ENCODE measurements around the gene CYTH4. TPM values are rescaled to one million over a fixed set of nuclear protein-coding genes. Genes with fewer than 3 reads are reported as not detected.

Gene CYTH4
- total and polyA plus RNA-seq, 2 of the 13 experiments (the other 11 are each of a cell fraction or from before 2014, with no cell fraction given) = not detected

- ATAC-seq (no peak), FAIRE-seq (no peak), DNase-seq (ENCODE audit: low spot score) (no peak)
- Histone ChIP-seq H2AFZ (ENCODE audit: low read length) (no peak overlapping the region), H3K4me3 (replicated peaks in 1 of 3; ENCODE audit: insufficient read depth in 1 of 3, low read depth in 2 of 3, low read length in 3 of 3) (no peak overlapping the region), H3K4me2 (ENCODE audit: low read depth, low read length) (no peak overlapping the region), H3K36me3 (replicated peaks in 1 of 2; ENCODE audit: control insufficient read depth in 1 of 2, insufficient read depth in 2 of 2, low read length in 2 of 2) (no peaks in the 10 kb centered on the region), H3K9me3 (ENCODE audit: low read length) (no peaks in the 10 kb centered on the region), H3K9ac (ENCODE audit: insufficient read depth, low read depth, low read length) (no peak overlapping the region), H3K4me1 (ENCODE audit: insufficient read depth, low read length) (peaks cover 28% of the 10 kb centered on the region; the same call in 1 of the 2 replicates), H3K27ac (ENCODE audit: extremely low read length, insufficient read depth, low read length) (no peak overlapping the region), H3K79me2 (ENCODE audit: insufficient read depth, low read length) (no peaks in the 10 kb centered on the region), H4K20me1 (ENCODE audit: insufficient read depth, low read length) (no peaks in the 10 kb centered on the region), H3K27me3 (ENCODE audit: control insufficient read depth in 1 of 2, insufficient read depth in 2 of 2, low read length in 2 of 2) (peaks cover 4 to 28% of the 10 kb centered on the region in 2 experiments; a peak in 3 of 5 replicates)
- BruUV-seq (replicated peaks) = no TSS peak
- intact Hi-C loops (cut with micrococcal nuclease; ENCODE audit: unreplicated experiment) = no loop called here
- CTCF ChIA-PET (ENCODE audit: low intra/inter-chr PET ratio, low total read pairs) = no interaction called here
- in situ Hi-C loops (cut with HindIII; ENCODE audit: extremely low pct_ligation_motif_present, low pct_unique_long_range_greater_than_20kb) = no loop called here
- WGBS (ENCODE audit: low lambda C conversion rate) = 52% methylated on average over 18 of the region's 18 CpGs
- TF ChIP-seq ARNTL (CRISPR knock-in tag; IDR thresholded peaks at IDR 0.05) = no peak
- TF ChIP-seq NONO (IDR thresholded peaks at IDR 0.05) = no peak
- TF ChIP-seq NONO (CRISPR knock-in tag; conservative IDR thresholded peaks at IDR 0.05) = no peak
- TF ChIP-seq NCOR1 (IDR thresholded peaks at IDR 0.05; ENCODE audit: borderline replicate concordance, low read length) = no peak
- TF ChIP-seq HOXA7 (CRISPR knock-in tag; IDR thresholded peaks at IDR 0.05) = 0 out of 2 replicates have a peak, but pooled peaks have one; percentile 47
- TF ChIP-seq HNRNPK (IDR thresholded peaks at IDR 0.05; ENCODE audit: low read depth, low read length, poor library complexity, severe bottlenecking) = no peak
- no peak for TF ChIP-seq SSRP1 (CRISPR knock-in tag; IDR thresholded peaks at IDR 0.05)
- TF ChIP-seq, protein P1, sequence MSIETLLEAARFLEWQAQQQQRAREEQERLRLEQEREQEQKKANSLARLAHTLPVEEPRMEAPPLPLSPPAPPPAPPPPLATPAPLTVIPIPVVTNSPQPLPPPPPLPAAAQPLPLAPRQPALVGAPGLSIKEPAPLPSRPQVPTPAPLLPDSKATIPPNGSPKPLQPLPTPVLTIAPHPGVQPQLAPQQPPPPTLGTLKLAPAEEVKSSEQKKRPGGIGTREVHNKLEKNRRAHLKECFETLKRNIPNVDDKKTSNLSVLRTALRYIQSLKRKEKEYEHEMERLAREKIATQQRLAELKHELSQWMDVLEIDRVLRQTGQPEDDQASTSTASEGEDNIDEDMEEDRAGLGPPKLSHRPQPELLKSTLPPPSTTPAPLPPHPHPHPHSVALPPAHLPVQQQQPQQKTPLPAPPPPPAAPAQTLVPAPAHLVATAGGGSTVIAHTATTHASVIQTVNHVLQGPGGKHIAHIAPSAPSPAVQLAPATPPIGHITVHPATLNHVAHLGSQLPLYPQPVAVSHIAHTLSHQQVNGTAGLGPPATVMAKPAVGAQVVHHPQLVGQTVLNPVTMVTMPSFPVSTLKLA (IDR thresholded peaks at IDR 0.05) = peak; percentile 73
- TF ChIP-seq ZBTB20 (CRISPR knock-in tag; IDR thresholded peaks at IDR 0.05; ENCODE audit: borderline replicate concordance, low read depth) = no peak
- POLR2A ChIA-PET = no interaction called here
Measured at GRCh38 chr22:37308385-37309200, 26.3 kb downstream of the CYTH4 start.
